Hepatic stellate cell (primary cell): ENCODE measurements around the gene SUMF1.

Source experiments
- DNase-seq: peaks from one replicate; pipeline ENCODE4 v3.0.0; 2011; ENCODE audit warnings: low spot score

The SUMF1 gene

DNA sequence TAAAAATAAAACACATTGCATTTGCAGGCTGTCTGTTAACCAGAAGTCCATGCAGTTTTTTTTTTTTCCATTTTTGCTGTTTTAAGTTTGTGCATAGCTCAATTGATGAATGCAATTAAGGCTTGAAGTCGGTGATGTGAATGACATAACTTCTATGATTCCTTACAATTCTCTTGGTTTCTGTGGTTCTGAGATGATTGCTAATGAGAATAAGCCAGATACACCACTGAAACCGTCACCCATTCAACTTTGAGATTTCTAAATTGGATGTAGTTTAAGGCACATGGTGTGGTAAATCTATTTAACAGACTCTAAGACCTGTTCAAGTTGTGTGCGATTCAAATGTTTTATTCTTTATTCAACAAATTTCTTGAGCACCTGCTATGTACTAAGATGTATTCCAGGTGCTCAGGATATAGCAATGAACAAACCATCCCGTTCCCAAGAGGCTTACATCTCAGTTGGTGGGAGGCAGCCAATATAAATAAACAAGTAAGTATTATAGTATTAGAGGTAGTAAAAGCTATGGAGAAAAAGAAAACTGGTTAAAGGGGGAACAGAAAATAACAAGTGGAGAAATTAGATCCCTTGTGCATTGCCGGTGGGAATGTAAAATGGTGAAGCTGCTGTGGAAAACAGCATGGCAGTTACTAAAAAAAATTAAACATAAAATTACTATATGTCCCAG, 30.1 kb upstream of the SUMF1 start:
- DNase-seq: no peak

DNA sequence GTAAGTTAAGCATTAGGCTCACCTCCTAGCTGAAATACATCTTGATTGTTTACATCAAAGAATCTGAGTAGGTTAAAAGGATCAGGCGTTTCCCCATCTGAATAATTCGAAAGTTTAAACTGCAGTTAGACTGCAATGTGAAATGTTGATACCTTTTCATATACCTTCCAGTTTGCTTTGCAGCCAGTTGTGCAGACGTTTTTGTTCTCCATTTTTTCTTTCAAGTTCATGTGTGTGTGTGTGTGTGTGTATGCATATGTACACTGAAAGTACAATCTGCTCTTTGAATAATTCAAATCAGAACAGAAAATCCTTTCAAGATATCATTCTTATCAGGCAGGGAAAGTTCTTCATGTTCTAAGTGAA, 29.0 kb upstream of the SUMF1 start:
- no peak for DNase-seq

DNA sequence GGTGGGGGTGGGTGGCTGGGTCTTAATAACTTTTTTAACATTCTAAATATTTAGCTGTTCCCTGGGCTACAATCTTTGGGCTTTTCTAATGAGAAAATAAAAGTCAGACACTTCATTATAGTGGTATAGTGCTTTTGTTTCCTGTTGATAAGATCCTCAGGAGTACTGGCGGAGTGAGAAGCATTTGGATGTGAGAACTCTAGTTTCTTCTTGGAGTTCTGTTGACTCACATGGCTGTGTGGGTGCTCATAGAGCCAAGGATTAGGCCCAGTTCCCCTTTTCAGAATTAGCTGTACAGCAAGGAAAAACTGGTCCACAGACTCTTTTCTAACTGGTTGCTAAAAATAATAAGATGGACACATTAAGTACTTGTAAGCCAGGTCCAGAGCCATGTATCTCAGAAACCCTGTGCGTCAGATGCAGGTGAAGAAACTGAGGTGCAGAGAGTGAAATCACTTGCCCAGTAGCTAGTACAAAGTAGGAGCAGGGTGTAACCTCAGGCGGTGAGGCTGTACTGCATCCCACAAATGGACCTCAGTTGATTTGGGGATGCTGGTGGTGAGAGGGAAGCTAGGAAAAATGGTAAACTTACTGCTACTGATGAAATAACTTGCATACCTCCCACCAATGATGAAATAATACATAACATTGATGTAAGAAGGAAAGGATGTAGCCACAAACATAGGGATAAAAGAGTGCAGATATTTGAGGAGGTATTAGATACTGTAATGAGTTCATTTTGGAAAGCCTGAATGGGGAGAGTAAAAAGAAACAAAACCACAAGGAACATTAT, 28.4 kb upstream of the SUMF1 start:
- DNase-seq: no peak

DNA sequence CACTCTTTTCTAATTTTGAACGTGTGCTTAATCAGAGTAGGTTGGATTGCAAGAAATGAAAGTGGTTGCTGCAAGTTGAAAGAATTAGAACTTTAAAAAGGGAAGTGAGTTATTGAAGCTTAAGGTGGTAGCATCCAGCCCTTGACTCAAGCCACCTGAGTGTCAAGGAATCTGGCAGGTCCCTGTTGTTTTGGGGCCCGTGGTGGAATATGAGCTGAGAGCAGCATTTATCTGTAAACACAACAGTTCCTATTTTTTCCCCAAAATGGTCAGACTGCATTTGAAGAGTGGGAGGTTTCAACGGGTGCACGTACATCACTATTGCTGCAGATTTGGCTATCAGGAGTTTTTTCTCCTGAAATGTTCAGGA, 27.8 kb upstream of the SUMF1 start:
- DNase-seq: no peak

DNA sequence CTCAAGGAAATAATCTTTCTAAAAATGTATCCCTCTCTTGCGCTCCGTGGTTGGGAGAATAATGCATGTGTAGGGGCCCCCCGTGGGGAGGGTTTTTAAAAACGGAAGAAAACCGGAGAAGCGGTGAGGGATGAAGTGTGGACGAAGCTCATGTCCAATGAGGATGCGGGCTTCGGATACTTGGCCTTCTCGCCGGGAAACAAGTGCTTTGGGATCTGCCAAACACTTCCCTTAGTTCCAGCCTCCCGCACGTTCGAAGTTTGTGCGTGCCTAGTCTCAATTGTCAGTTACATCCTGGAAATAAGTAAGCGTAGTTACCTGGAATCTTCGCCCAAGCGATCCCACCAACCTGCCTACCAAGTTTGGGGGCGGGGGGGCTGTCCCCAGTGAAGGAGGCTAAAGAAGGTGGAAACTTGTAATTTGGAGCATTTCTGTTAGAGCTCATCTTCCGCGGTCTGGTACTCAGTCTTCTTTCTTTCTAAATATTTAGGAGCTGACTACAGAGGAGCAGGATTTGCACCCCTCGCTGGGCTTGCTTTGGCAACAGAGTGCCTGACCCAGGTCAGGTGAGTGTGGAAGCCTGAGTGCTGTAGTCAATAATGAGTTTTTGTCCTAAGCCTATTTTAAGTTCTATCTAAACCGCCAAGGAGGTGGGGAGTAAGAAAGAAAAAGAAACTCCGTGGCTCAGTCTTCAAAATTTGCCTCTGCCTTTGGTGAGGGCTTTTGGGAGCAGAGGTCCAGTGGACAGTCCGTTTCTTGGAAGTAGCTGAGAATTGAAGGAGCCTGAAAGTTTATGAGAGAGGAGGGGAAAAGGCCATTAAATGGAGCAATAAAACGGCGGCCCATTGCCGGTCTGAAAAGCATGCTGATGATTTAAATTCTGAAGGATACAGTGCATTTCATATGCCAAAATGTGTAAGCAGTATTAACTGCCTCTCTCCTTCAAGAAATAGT, 27.1 kb upstream of the SUMF1 start:
- DNase-seq: peak; percentile 38

DNA sequence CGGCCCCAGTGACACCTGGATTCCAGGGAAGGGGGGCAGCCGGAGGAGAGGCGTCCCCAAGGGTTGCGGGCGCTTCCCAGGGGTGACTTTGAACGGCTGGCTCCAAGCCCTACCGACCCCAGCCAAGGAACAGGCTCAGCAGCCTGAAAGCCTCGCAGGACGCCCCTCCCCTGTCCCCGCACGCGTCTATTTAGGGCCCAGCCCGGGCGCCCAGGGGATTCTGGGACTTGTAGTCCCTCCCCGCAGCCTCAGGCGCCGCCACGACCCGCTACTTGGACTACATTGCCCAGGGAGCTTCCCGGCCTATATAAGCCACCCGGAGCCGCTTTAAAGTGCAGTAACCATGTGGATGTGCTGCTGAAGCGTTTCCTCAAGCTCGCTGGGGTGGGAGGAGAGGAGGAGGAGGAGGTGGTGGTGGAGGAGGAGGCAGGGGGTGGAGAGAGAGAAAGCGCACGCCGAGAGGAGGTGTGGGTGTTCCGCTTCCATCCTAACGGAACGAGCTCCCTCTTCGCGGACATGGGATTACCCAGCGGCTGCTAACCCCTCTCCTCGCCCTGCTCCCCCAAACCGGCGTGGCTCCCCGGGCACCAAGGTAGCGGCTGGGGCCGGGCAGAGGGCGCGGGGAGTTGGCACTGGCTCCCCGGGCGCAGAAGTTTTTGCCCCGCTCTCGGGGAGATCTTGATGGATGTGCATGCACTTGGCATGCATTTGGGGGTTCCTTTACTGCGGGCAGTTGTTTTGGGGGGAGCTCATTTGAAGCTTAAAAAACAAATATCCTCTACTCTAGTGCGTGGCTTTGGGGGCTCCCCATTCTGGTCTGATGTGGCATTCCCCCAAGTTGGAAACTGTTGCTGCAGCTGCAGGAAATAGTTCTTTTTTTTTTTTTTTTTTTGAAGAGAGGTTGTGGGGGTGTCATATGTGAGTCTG, 26.2 kb upstream of the SUMF1 start, which contains the start of gene ITPR1:
TSS of gene ITPR1 (plus strand) at position 335 of the 927 bp plus-strand sequence. CDS start 23,144 bp downstream, outside the sequence.
- peak; percentile 90 for DNase-seq

DNA sequence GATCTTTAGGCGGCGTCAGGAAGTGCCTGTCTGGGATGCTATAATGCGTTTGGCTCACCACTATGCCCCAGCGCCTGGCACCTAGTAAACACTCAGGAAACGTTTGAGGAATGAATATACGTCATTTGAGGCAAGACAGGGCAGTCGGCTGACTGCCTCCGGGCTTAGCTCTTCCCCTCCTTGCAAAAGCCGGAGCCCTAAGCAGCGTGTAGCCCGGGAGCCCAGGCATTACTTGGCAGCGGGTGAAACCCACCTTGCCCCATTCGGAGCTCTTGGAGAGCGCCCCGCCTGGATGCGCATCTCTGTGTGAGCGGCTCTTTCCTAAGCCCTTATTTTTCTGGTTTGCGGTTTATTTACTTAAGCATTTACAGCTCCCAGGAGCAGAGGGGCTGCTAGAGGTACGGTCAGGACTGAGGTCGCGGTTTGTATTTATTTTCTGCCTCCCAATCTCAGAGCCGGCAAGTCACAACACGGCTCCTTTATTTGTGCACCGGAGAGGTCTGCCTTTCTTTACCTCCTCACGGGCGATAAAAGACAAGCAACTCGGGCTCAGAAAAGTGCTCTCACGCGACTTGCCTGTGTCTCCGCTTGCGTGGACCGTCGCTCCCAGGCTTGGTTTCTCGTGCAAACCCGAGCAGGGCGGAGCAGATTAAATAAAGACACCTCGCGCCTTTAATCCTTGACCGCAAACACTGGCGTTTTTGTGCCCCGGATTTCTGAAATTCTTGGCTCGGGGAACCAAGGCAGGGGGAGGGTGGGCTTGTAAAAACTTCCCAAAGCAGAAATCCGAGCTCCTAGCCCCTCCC, 25.3 kb upstream of the SUMF1 start:
- peak; percentile 46 for DNase-seq

DNA sequence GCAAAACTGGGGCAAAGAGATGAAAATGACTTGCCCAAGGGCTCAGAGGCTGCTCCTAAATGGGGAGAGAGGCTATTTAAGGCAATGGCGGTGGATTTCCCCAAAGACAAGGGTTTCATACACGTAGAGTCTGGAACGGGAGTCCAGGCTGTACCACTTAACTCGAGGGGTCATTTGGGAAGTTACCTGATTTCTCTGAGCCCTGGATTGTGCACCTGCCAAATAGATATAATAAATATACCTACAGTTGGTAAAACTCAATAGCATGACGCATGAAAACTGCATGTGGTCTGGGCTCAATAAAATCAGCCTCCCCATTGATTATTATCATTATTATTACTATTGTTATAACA, 24.8 kb upstream of the SUMF1 start:
- DNase-seq: no peak

DNA sequence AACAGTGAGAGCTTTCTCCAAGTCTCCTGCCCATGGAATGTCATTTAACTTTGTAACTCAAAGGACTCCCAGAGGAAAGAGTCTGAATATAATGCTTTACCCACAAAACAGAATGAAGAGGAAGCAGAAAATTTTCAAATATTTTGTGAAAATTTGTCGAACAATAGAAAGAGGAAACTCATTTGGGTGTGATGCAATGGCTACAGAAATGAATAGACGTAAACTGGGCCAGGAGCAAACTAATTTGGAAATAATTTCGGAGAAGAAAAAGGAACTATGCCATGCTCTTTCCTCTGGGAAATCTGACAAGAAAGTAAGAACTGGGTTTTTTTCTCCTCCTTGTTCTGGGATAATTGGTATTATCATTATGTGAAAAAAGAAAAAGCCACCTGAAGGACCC, 11.2 kb upstream of the SUMF1 start:
- DNase-seq: no peak

DNA sequence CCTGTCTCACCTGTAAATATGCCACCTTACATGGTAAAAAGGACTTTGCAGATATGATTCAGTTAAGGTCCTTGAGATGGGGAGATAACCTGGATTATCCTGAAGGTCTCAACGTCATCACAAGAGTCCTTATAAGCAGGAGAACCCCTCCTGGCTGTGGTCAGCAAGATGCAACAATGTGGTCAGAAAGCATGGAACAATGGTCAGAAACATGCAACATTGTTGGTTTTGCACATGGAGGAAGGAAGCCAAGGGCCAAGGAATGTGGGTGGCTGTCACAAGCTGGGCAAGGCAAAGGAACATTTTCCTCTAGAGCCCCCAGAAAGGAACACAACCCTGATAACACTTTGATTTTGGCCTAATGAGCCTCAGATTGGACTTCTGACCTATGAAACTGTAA, 9.4 kb upstream of the SUMF1 start:
- no peak for DNase-seq

DNA sequence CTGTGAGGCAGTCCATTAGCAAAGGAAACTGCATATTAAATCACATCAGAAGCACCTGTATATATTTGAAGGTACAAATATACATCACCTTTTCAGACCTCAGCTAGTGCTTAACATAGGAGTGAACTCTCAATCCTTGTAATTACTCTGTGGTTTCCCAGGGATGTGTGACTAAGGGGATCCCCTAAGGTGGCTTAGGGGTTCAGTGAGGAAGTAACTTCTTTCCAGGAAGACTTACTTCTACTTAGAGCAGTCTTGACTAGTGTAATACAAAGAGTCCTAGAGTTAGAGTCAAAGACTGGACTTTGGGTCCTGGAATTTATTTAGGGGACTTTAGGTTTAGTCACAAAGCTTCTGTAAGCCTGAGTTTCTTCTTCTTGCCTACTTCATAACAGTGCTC, 8.7 kb upstream of the SUMF1 start:
- DNase-seq: no peak

DNA sequence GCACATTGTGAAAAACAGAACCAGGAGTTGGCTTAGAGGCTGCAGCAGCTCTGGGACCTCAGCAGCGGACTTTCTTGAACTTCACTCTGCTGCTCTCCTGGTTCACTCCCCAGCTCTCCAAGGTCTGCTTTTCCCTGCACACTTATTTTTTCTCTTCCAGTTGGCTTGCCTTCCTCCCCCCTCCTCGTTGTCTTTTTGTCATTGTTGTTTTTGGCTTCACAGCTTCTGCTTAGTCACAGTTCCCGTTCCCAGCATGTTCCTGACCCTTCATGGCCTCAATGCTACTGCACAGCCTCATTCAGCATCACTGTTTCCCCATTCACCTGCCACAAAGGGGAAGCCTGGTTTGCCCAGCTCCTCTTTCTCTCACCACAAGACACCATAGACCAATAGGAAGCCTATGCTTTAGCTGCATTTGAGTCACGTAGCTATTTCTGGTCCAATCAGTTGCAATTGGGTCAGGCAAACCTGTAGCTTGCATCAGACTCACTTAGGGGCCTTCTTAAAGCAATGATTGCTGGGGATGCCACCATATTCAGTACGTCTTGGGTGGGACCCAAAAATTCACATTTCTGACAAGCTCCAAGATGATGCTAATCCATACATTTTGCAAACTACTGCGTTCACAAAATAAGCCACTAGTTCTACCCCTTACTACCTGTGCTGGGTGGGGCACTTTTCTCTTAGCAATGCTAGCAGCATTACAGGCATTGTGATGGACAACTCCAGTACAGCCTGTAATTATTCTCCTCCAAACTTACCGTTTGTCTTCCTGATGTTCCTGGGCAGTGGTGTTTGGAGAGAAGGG, 7.8 kb upstream of the SUMF1 start:
- peak; percentile 70 for DNase-seq

DNA sequence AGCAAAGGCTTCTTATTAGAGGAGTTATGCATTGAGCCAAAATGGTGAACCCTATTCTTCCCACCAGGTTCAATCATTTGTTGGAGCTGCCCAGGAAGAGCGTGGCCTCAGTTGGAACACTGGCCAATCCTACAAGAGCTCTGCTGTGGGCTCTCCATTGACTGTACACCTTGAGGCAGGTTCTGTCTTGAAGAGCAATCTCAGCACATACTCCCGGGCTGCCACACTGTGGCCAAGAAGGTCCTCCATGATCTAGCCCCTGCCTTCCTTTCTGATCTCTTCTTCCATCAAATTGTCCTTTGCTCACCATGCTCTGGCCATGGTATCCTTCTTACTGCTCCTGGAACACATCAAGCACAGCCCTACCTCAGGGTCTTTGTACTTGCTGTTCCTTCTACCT, 5.7 kb upstream of the SUMF1 start:
- no peak for DNase-seq

DNA sequence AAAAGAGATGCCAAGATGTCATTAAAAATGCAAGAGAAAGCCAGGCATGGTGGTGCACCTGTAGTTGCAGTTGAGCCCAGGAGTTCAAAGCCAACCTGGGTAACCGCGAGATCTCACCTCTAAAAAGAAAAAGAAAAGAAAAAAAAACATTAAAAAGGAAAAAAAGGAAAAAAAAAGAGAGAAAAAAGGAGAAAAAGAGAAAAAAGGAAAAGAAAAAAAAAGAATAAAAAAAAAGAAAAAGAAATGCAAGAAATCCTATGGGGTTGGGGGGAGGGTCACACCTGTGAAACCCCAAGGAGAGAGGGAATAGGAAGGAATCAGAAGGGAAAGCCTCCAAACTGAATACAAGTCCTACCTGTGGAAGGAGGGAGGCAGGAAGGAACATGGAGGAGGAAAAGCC, 5.2 kb upstream of the SUMF1 start:
- no peak for DNase-seq

DNA sequence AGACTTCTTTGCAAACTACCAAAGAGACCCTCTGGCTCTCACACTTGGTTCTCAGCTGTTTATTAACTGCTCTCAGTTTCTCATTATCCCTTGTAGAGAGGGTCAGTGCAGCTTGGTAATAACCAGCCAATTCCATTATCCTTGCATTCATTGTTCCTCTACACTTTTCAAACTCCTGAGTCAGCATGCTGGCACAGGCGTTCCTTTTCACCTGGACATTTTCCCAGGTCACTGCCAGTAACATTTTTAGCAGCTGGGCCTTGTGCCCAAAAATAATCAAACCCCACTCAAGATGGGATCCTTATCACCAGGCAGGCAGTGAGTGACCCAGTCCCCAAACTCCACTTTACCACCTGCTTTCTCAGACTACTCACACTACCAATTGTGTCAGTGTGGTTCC, 4.8 kb upstream of the SUMF1 start:
- DNase-seq: no peak

DNA sequence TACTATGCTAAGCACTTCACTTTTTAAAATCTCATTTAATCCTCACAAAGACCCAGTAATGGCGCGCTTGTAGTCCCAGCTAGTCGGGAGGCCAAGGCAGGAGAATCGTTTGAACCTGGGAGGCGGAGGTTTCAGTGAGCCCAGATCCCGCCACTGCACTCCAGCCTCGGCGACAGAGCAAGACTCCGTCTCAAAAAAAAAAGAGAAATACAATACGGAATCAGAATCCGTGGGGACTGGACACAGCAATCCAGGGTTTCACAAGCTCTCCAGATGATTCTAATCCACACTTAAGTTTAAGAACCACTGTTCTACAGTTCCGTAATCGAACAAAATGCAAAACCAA, 426 bp upstream of the SUMF1 start:
- DNase-seq: no peak

DNA sequence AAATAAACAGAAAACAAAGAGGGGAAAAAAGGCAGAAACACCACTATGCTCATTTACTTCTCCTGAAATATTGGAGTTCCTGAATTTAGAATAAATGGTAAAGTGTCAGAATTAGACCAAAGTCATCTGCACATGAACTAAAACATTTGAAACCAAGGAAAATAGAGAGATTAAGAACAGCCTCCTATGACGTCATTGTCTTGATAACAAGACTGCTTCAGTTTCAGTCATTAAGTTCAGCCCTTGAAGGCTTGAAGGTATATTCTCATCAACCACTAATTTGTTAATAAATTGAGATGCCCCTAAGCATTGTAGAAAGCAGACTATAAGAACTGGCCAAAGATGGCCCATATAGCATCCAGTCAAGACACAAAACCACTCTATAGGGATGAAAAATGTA, 2.5 kb downstream of the SUMF1 start:
- no peak for DNase-seq

DNA sequence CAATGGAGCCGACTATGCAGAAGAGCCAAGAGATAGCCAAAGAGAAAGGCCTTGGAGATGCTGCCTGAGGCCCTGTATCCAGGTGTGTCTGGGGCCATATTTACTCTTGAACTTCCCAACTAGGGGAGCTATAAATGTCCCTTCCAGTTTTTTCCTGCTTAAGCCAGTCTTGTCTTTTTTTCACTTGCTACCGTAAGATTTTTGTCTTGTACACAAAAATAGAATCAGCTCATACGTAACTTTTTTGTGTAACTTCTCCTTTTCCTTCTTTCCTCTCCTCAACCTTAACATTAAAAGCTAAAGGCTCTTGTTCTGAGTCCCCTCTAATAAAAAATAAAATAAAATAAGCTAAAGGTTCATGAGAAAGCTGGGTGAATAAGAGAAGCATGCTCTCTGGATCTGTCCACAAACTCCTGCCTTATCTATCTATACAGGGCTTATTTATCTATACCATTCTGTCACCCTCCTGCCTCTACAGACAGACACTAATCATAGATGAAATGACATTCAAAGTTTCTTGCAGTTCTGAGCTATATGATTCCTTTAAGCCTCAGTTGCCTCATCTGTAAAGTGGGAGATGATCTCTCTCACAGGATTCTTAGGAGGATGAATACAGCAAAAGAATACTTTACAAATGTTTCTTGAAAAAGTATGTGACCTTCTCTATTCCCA, 4.6 kb downstream of the SUMF1 start:
- DNase-seq: no peak

DNA sequence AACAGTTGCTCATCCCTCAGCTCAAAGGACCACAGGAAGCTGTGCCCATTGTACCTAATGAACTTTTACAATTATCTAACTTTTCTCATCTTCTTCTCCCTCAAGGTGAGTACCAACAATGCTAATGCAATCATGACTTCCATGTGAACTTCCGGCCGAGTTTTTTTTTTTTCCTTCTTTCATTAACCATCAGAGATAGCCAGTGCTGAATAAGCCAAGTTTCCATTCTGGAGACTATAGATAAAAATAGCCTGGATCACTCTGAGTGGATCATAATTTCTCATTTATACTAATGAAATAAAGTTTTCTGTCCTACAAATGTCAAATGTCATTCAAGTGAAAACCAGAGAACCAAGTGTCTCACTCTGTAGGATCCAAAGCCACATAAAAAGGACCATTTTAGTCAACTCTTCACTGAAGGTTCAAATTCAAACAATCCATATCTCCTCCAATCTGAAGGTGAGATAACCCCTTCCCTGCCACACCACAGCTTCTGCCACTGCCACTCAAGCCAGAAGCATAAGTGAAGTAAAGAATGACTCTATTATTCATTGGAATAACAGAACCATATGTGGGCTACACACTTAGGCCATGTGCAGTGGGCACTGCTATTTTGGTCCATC, 5.5 kb downstream of the SUMF1 start:
- DNase-seq: no peak
